HG03103 (cell line): Measurements from ENCODE around the gene ZCCHC14.

Experiments used
- ATAC-seq: cut with Tn5 transposase; IDR thresholded peaks from one replicate; pipeline ENCODE4 v1.9.1; 2021; ENCODE audit warnings: low read depth; ENCODE audit not compliant: unreplicated experiment

The ZCCHC14 gene

GRCh38 chr16:87492721-87493607 lies at the start of gene ZCCHC14:
Gene ZCCHC14 (minus strand): TSS chr16:87493024. CDS start chr16:87492238, 786 bp downstream.
- ATAC-seq = peak; percentile 74

- no peak for ATAC-seq
Observed at GRCh38 chr16:87541872-87542234, 49.0 kb upstream of the ZCCHC14 start.

GRCh38 chr16:87541147-87541871 lies 48.5 kb upstream of the ZCCHC14 start:
- ATAC-seq = no peak

GRCh38 chr16:87540897-87541146 lies 48.0 kb upstream of the ZCCHC14 start:
- ATAC-seq = no peak

- no peak for ATAC-seq
Observed at GRCh38 chr16:87540072-87540896, 47.5 kb upstream of the ZCCHC14 start.

- no peak for ATAC-seq
Observed at GRCh38 chr16:87539113-87539512, 46.3 kb upstream of the ZCCHC14 start.

GRCh38 chr16:87538594-87538993 lies 45.8 kb upstream of the ZCCHC14 start:
- ATAC-seq = no peak

GRCh38 chr16:87538160-87538559 lies 45.3 kb upstream of the ZCCHC14 start:
- no peak for ATAC-seq

GRCh38 chr16:87536795-87537142 lies 43.9 kb upstream of the ZCCHC14 start:
- no peak for ATAC-seq

GRCh38 chr16:87535855-87536794 lies 43.3 kb upstream of the ZCCHC14 start:
- ATAC-seq = no peak

- no peak for ATAC-seq
Observed at GRCh38 chr16:87535457-87535854, 42.6 kb upstream of the ZCCHC14 start.

- no peak for ATAC-seq
Observed at GRCh38 chr16:87534751-87535150, 41.9 kb upstream of the ZCCHC14 start.

GRCh38 chr16:87534030-87534653 lies 41.3 kb upstream of the ZCCHC14 start:
- ATAC-seq = no peak

- ATAC-seq = no peak
Observed at GRCh38 chr16:87533061-87533460, 40.2 kb upstream of the ZCCHC14 start.

- no peak for ATAC-seq
Observed at GRCh38 chr16:87531418-87531817, 38.6 kb upstream of the ZCCHC14 start.

GRCh38 chr16:87528690-87529579 lies 36.1 kb upstream of the ZCCHC14 start:
- no peak for ATAC-seq

- no peak for ATAC-seq
Observed at GRCh38 chr16:87527055-87527724, 34.4 kb upstream of the ZCCHC14 start.

GRCh38 chr16:87526238-87526947 lies 33.6 kb upstream of the ZCCHC14 start:
- no peak for ATAC-seq
